Bronchial epithelial cell (primary cell): Measurements from ENCODE around the gene EIF4G3. TPM values are rescaled to one million over a fixed set of nuclear protein-coding genes. Genes with fewer than 3 reads are reported as not detected.

Source experiments
- DNase-seq: peaks from one replicate; pipeline ENCODE4 v3.0.0-alpha.2; 2010; ENCODE audit warnings: low read depth
- FAIRE-seq: peaks from 2 replicates; lab custom pipeline; 2011; peaks lifted over from hg19 to GRCh38; lab: Jason Lieb, UNC
- H3K27me3 ChIP-seq: 2 replicates; pipeline ENCODE4 v1.5.1; 2011; ENCODE audit warnings: low read length; ENCODE audit not compliant: control insufficient read depth, insufficient read depth
- H3K36me3 ChIP-seq: 2 replicates; pipeline ENCODE4 v1.5.1; 2011; ENCODE audit warnings: low read length; ENCODE audit not compliant: control insufficient read depth, insufficient read depth
- H3K4me3 ChIP-seq: 2 replicates; pipeline ENCODE4 v1.5.1; 2011; ENCODE audit warnings: mild to moderate bottlenecking, low read depth, low read length, control low read depth
- total RNA-seq: library from RNA; depleted of rRNA; stranded (reverse); fragments of >200 nt; gene quantifications from 2 replicates; pipeline ENCODE4 v1.2.1, GENCODE V29; 2014
- TF ChIP-seq, protein P1 (sequence below): IDR thresholded peaks from 2 replicates; pipeline ENCODE4 v1.5.1; 2011; ENCODE audit warnings: mild to moderate bottlenecking, moderate library complexity, low read length, control low read depth, inconsistent platforms; ENCODE audit not compliant: insufficient read depth, severe bottlenecking

The EIF4G3 gene
- total RNA-seq, 1 donor from 2014 or later: 20.5 TPM

DNA sequence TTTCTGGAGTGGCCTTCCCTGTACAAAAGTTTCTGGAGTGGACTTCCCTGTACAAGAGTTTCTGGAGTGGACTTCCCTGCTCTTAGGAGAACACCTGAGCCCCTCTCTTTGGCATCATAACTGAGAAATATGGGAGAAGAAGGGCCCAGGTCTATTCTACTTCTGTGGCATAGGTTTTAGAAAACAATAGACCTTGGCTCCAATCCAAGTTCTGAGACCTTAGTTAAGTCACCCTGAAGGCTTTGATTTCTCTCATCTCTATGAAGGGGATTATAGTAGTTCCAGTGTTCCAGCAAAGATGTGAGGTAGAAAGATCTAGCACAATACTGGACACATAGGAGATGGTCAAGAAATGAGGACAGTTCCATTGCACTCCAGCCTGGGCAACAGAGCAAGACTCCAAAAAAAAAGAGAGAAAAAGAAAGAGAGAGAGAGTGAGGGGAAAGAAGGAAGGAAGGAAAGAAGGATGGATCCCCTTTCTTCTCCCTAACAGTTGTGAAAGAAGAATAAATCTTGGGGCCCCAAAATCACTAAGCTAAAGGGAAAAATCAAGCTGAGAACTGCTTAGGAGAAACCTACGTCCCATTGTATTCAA lies 13.3 kb upstream of the EIF4G3 start:
- no peak for FAIRE-seq

DNA sequence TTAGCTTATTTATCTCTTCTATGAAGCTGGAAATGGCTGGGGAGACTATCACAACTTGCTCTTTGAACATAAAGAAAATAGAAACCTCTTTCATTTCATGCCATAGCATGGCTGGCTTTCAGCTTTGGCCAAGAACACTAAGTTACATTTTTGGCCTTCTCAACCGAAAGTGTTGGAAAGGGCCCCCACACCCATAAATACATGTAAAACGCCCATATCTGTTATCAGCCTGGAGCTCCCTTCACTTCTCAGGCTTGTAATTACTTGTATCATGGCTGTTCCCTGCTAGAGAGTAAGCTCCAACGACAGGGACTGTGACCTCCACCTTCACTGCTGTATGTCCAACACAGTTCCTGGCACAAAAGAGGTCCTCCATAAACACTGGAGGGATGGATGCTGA lies 12.7 kb upstream of the EIF4G3 start:
- TF ChIP-seq, protein P1, sequence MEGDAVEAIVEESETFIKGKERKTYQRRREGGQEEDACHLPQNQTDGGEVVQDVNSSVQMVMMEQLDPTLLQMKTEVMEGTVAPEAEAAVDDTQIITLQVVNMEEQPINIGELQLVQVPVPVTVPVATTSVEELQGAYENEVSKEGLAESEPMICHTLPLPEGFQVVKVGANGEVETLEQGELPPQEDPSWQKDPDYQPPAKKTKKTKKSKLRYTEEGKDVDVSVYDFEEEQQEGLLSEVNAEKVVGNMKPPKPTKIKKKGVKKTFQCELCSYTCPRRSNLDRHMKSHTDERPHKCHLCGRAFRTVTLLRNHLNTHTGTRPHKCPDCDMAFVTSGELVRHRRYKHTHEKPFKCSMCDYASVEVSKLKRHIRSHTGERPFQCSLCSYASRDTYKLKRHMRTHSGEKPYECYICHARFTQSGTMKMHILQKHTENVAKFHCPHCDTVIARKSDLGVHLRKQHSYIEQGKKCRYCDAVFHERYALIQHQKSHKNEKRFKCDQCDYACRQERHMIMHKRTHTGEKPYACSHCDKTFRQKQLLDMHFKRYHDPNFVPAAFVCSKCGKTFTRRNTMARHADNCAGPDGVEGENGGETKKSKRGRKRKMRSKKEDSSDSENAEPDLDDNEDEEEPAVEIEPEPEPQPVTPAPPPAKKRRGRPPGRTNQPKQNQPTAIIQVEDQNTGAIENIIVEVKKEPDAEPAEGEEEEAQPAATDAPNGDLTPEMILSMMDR: no peak
- FAIRE-seq: no peak
- peaks cover 4% of the 10 kb centered on the region for H3K27me3 ChIP-seq
- H3K36me3 ChIP-seq: no peaks in the 10 kb centered on the region
- no peak overlapping the region for H3K4me3 ChIP-seq
- DNase-seq: no peak

More for the DNA sequence above, 13.3 kb upstream of the EIF4G3 start:
- Histone ChIP-seq H3K4me3 (no peak overlapping the region), H3K27me3 (peaks cover 4% of the 10 kb centered on the region), H3K36me3 (no peaks in the 10 kb centered on the region)
- TF ChIP-seq, protein P1: no peak
- DNase-seq: no peak

DNA sequence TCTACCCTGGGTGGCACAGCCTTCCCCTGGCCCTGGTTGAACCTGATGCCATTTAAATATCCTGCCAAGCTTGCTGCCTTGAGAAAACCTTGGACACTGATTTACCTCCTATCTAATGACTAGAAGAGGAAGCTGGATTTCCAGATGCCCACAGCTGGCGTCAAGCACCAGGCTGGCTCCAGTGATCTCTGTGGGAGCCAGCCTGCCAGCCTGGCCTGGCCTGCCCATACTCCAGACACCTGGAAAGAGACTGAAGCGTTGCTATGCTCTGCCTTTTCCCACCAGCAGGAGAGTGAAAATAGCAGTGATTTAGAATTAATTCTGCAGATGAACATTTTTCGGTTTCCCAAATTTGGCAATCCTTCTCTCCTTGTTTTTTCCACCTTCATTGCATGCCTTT lies 11.5 kb upstream of the EIF4G3 start:
- no peak for DNase-seq

DNA sequence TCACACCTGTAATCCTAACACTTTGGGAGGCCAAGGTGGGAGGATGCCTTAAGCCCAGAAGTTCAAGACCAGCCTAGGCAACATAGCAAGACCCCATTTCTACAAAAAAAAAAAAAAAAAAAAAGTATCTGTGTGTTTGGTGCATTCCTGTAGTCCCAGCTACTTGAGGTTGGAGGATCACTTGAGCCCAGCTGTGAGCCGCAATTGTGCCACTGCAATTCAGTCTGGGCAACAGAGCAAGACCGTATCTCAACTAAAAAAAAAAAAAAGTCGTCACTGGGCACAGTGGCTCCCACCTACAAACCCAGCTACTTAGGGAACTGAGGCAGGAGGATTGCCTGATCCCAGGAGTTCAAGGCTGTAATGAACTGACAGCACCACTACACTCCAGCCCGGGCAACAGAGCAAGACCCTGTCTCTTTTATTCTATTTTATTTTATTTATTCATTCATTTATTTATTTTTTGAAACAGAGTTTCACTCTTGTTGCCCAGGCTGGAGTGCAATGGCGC lies 8.6 kb upstream of the EIF4G3 start:
- Histone ChIP-seq H3K36me3 (no peaks in the 10 kb centered on the region), H3K4me3 (no peak overlapping the region), H3K27me3 (peaks cover 2% of the 10 kb centered on the region)
- DNase-seq (no peak), FAIRE-seq (no peak)
- TF ChIP-seq, protein P1: no peak

More for the DNA sequence above, 11.5 kb upstream of the EIF4G3 start:
- no peaks in the 10 kb centered on the region for H3K36me3 ChIP-seq
- peaks cover 4% of the 10 kb centered on the region for H3K27me3 ChIP-seq
- TF ChIP-seq, protein P1: no peak
- no peak overlapping the region for H3K4me3 ChIP-seq
- no peak for FAIRE-seq

DNA sequence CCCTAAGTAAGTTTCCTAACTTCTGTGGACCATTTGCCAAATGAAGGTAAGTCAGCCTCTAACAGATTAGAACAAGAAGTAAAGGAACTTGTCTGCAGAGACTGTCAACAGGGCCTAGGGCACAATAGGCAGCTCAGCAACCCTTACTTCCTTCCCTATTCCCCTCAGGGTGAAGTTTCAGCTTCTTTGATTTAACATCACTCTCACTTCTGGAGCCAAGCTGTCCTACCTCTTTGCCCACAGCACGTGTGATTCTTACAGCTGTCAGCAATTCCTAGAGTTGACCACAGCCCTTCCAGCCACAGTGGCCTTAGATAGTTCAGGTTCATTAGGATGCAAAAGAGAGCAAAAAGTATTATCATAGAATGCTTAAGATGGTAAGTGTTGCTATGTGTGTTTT lies 7.6 kb upstream of the EIF4G3 start:
- DNase-seq (no peak), FAIRE-seq (no peak)
- Histone ChIP-seq H3K36me3 (no peaks in the 10 kb centered on the region), H3K4me3 (no peak overlapping the region), H3K27me3 (peaks cover 2% of the 10 kb centered on the region)
- TF ChIP-seq, protein P1: no peak
